K562 (cell line): ENCODE results near the gene FDX2. TPM values are rescaled to one million over a fixed set of nuclear protein-coding genes. Genes with fewer than 3 reads are reported as not detected.

Experiments used
- ARNT ChIP-seq, 2 experiments: fragments of 450-650 bp; IDR thresholded peaks; 2 replicates each; pipeline ENCODE4 v1.6.1; 2016; ENCODE audit warnings: mild to moderate bottlenecking in 1 of 2
- FIP1L1 ChIP-seq: fragments of 200-400 bp; formaldehyde crosslinking; IDR thresholded peaks from 2 replicates; pipeline ENCODE4 v1.6.1; 2018; ENCODE audit warnings: mild to moderate bottlenecking, low read depth, low read length; ENCODE audit not compliant: poor library complexity, severe bottlenecking
- HEY1 ChIP-seq: fragments of 250-450 bp; sonication (Bioruptor Pico); IDR thresholded peaks from 2 replicates; pipeline ENCODE4 v1.5.0; 2020; ENCODE audit warnings: mild to moderate bottlenecking, moderate library complexity, borderline replicate concordance
- KLF1 ChIP-seq: fragments of 450-650 bp; IDR thresholded peaks from 2 replicates; pipeline ENCODE4 v1.6.1; 2016; ENCODE audit warnings: missing genetic modification characterization, missing compliant biosample characterization
- MCM2 ChIP-seq: fragments of 450-650 bp; IDR thresholded peaks from 2 replicates; pipeline ENCODE4 v1.6.1; 2017; ENCODE audit warnings: low read depth, mild to moderate bottlenecking
- NCOA2 ChIP-seq, 2 experiments: fragments of 450-650 bp; IDR thresholded peaks; 2 replicates each; pipeline ENCODE4 v1.6.1; 2018; ENCODE audit warnings: mild to moderate bottlenecking in 2 of 2, moderate library complexity in 1 of 2; ENCODE audit not compliant: partially characterized antibody in 2 of 2
- NCOA4 ChIP-seq: fragments of 450-650 bp; IDR thresholded peaks from 2 replicates; pipeline ENCODE4 v1.6.1; 2018; ENCODE audit warnings: mild to moderate bottlenecking; ENCODE audit not compliant: partially characterized antibody
- NR2C1 ChIP-seq, 2 experiments: fragments of 450-650 bp; IDR thresholded peaks; 2 replicates each; pipeline ENCODE4 v1.6.1; 2017; ENCODE audit warnings: mild to moderate bottlenecking in 2 of 2, antibody characterized with exemption in 1 of 2, inconsistent platforms in 1 of 2, missing compliant biosample characterization in 1 of 2, missing genetic modification characterization in 1 of 2
- NR2C2 ChIP-seq, 2 experiments: fragments of 200-800 bp in 1 of 2; sonication (Bioruptor generic) in 1 of 2; sonication (generic) in 1 of 2; formaldehyde crosslinking in 1 of 2; IDR thresholded peaks; 2 replicates each; pipeline versions ENCODE4 v1.6.1 to v1.8.0; 2016 to 2022; ENCODE audit warnings: mild to moderate bottlenecking in 1 of 2, missing compliant biosample characterization in 1 of 2, missing genetic modification characterization in 1 of 2, missing genetic modification reagents in 1 of 2
- PHF20 ChIP-seq: fragments of 450-650 bp; IDR thresholded peaks from 2 replicates; pipeline ENCODE4 v1.6.1; 2018; ENCODE audit not compliant: partially characterized antibody
- STAT5B ChIP-seq: fragments of 250-450 bp; sonication (Bioruptor Pico); IDR thresholded peaks from 2 replicates; pipeline ENCODE4 v1.8.0; 2021; ENCODE audit warnings: mild to moderate bottlenecking, inconsistent platforms
- ZNF561 ChIP-seq: fragments of 450-650 bp; formaldehyde crosslinking; conservative IDR thresholded peaks from 2 replicates; pipeline ENCODE4 v1.4.0; 2020; ENCODE audit warnings: mild to moderate bottlenecking, moderate library complexity
- ZNF644 ChIP-seq: fragments of 200-800 bp; sonication (Bioruptor generic); IDR thresholded peaks from 2 replicates; pipeline ENCODE4 v1.6.1; 2016; ENCODE audit warnings: low read depth, missing genetic modification characterization, missing compliant biosample characterization
- polyA plus RNA-seq, 8 experiments: library from polyadenylated mRNA; depleted of rRNA in 4 of 8; stranded (reverse) in 5 of 8; unstranded in 3 of 8; fragments of >200 nt; fragmentation: Nextera tagmentation in 2 of 8; fragmentation: Illumina TruSeq in 1 of 8; extraction: Ambion mirVana in 2 of 8; extraction: Trizol in 1 of 8; gene quantifications; 2 replicates each; pipeline versions ENCODE4 v1.2.1 to v1.2.3, GENCODE V29; 2011 to 2014; ENCODE audit warnings: inconsistent platforms in 1 of 8, missing spikeins in 1 of 8
- total RNA-seq, 7 experiments: library from RNA; depleted of rRNA in 6 of 7; stranded (reverse); fragments of >200 nt in 6 of 7; fragmentation: Illumina TruSeq in 2 of 7; extraction: Trizol in 2 of 7; gene quantifications; 2 replicates each; pipeline versions ENCODE4 v1.2.1 to v1.2.3, GENCODE V29; 2011 to 2021; ENCODE audit warnings: low replicate concordance in 1 of 7
- TF ChIP-seq, protein P1 (sequence below): fragments of 250-450 bp; sonication (Bioruptor Pico); IDR thresholded peaks from 2 replicates; pipeline ENCODE4 v1.5.0; 2021
- TF ChIP-seq, protein P2 (sequence below): sonication (generic); formaldehyde crosslinking; IDR thresholded peaks from 2 replicates; pipeline ENCODE4 v1.9.0; 2022; ENCODE audit warnings: mild to moderate bottlenecking, missing genetic modification reagents
- TF ChIP-seq, protein P3 (sequence below): fragments of 450-650 bp; IDR thresholded peaks from 2 replicates; pipeline ENCODE4 v1.6.1; 2016; ENCODE audit warnings: borderline replicate concordance
- TF ChIP-seq, protein P4 (sequence below), 2 experiments: IDR thresholded peaks; 2 replicates each; pipeline ENCODE4 v1.6.1; 2012; ENCODE audit warnings: improper control_type of control experiment in 2 of 2, low read depth in 2 of 2, low read length in 2 of 2, borderline replicate concordance in 1 of 2
- TF ChIP-seq, protein P5 (sequence below): fragments of 250-450 bp; sonication (Bioruptor Pico); IDR thresholded peaks from 2 replicates; pipeline ENCODE4 v1.8.0; 2022; ENCODE audit warnings: inconsistent platforms

FDX2 gene
- total and polyA plus RNA-seq, 9 of the 15 experiments (the other 6 are each of a cell fraction or from before 2014, with no cell fraction given), result 2.5 to 49.8 (median 29.7) TPM

DNA sequence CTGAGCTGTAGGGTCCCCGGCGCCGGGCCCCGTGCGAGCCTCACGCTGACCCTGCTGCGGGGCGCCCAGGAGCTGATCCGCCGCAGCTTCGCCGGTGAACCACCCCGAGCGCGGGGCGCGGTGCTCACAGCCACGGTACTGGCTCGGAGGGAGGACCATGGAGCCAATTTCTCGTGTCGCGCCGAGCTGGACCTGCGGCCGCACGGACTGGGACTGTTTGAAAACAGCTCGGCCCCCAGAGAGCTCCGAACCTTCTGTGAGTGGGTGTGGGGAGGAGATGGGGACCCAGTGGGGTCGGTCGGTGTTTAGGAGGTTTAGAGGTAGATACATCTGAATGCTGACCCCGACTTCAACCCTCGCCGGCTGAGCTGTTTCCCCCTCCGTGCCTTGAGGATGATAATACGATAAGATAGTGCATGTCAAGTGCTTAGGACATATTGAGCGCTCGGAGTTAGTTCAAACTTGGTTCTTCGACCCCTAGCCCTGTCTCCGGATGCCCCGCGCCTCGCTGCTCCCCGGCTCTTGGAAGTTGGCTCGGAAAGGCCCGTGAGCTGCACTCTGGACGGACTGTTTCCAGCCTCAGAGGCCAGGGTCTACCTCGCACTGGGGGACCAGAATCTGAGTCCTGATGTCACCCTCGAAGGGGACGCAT lies 24.1 kb downstream of the FDX2 start (continued):
- TF ChIP-seq, protein P1, sequence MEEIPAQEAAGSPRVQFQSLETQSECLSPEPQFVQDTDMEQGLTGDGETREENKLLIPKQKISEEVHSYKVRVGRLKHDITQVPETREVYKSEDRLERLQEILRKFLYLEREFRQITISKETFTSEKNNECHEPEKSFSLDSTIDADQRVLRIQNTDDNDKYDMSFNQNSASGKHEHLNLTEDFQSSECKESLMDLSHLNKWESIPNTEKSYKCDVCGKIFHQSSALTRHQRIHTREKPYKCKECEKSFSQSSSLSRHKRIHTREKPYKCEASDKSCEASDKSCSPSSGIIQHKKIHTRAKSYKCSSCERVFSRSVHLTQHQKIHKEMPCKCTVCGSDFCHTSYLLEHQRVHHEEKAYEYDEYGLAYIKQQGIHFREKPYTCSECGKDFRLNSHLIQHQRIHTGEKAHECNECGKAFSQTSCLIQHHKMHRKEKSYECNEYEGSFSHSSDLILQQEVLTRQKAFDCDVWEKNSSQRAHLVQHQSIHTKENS (CRISPR knock-in tag), result no peak
- TF ChIP-seq FIP1L1 (peak; percentile 13), KLF1 (tag) (no peak), STAT5B (CRISPR knock-in tag) (no peak), MCM2 (no peak), ARNT (IDR thresholded peaks at IDR 0.05) (no peak), ZNF644 (tag) (no peak), NR2C2 (CRISPR knock-in tag; IDR thresholded peaks at IDR 0.05) (no peak), NR2C2 (tag; IDR thresholded peaks at IDR 0.05) (no peak), NR2C1 (IDR thresholded peaks at IDR 0.05) (no peak), NR2C1 (tag; IDR thresholded peaks at IDR 0.05) (no peak), NCOA4 (no peak), NCOA2 (IDR thresholded peaks at IDR 0.05; ENCODE audit: partially characterized antibody in 2 of 2) (no peak), PHF20 (no peak), ZNF561 (CRISPR knock-in tag) (no peak), HEY1 (CRISPR knock-in tag) (no peak)
- TF ChIP-seq, protein P2, sequence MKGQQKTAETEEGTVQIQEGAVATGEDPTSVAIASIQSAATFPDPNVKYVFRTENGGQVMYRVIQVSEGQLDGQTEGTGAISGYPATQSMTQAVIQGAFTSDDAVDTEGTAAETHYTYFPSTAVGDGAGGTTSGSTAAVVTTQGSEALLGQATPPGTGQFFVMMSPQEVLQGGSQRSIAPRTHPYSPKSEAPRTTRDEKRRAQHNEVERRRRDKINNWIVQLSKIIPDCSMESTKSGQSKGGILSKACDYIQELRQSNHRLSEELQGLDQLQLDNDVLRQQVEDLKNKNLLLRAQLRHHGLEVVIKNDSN (CRISPR knock-in tag), result peak; percentile 46
- TF ChIP-seq, protein P3, sequence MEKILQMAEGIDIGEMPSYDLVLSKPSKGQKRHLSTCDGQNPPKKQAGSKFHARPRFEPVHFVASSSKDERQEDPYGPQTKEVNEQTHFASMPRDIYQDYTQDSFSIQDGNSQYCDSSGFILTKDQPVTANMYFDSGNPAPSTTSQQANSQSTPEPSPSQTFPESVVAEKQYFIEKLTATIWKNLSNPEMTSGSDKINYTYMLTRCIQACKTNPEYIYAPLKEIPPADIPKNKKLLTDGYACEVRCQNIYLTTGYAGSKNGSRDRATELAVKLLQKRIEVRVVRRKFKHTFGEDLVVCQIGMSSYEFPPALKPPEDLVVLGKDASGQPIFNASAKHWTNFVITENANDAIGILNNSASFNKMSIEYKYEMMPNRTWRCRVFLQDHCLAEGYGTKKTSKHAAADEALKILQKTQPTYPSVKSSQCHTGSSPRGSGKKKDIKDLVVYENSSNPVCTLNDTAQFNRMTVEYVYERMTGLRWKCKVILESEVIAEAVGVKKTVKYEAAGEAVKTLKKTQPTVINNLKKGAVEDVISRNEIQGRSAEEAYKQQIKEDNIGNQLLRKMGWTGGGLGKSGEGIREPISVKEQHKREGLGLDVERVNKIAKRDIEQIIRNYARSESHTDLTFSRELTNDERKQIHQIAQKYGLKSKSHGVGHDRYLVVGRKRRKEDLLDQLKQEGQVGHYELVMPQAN, result 0 out of 2 replicates have a peak, but pooled peaks have one; percentile 12
- TF ChIP-seq, protein P4, sequence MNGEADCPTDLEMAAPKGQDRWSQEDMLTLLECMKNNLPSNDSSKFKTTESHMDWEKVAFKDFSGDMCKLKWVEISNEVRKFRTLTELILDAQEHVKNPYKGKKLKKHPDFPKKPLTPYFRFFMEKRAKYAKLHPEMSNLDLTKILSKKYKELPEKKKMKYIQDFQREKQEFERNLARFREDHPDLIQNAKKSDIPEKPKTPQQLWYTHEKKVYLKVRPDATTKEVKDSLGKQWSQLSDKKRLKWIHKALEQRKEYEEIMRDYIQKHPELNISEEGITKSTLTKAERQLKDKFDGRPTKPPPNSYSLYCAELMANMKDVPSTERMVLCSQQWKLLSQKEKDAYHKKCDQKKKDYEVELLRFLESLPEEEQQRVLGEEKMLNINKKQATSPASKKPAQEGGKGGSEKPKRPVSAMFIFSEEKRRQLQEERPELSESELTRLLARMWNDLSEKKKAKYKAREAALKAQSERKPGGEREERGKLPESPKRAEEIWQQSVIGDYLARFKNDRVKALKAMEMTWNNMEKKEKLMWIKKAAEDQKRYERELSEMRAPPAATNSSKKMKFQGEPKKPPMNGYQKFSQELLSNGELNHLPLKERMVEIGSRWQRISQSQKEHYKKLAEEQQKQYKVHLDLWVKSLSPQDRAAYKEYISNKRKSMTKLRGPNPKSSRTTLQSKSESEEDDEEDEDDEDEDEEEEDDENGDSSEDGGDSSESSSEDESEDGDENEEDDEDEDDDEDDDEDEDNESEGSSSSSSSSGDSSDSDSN (IDR thresholded peaks at IDR 0.05; ENCODE audit: borderline replicate concordance in 1 of 2, low read depth in 2 of 2, low read length in 2 of 2), result peak in 1 of 2 experiments; percentile 60; a peak in 1 of 4 replicates
- TF ChIP-seq, protein P5, sequence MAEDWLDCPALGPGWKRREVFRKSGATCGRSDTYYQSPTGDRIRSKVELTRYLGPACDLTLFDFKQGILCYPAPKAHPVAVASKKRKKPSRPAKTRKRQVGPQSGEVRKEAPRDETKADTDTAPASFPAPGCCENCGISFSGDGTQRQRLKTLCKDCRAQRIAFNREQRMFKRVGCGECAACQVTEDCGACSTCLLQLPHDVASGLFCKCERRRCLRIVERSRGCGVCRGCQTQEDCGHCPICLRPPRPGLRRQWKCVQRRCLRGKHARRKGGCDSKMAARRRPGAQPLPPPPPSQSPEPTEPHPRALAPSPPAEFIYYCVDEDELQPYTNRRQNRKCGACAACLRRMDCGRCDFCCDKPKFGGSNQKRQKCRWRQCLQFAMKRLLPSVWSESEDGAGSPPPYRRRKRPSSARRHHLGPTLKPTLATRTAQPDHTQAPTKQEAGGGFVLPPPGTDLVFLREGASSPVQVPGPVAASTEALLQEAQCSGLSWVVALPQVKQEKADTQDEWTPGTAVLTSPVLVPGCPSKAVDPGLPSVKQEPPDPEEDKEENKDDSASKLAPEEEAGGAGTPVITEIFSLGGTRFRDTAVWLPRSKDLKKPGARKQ, result no peak
